Activated CD4-positive, alpha-beta T cell treated with anti-CD3 and anti-CD28 coated beads, Interleukin-2, Interleukin-6, amounts not matched to agents 100 ng/mL and 50 ng/mL, durations not matched to agents 16 hours and 8 hours (primary cell): ENCODE results near the gene B9D2.

ENCODE experiments used
- DNase-seq: peaks from one replicate; pipeline ENCODE4 v3.0.0-alpha.2; 2020

Gene B9D2

GRCh38 chr19:41307954-41308449 is 55.9 kb downstream of the B9D2 start:
- DNase-seq: no peak

DNA sequence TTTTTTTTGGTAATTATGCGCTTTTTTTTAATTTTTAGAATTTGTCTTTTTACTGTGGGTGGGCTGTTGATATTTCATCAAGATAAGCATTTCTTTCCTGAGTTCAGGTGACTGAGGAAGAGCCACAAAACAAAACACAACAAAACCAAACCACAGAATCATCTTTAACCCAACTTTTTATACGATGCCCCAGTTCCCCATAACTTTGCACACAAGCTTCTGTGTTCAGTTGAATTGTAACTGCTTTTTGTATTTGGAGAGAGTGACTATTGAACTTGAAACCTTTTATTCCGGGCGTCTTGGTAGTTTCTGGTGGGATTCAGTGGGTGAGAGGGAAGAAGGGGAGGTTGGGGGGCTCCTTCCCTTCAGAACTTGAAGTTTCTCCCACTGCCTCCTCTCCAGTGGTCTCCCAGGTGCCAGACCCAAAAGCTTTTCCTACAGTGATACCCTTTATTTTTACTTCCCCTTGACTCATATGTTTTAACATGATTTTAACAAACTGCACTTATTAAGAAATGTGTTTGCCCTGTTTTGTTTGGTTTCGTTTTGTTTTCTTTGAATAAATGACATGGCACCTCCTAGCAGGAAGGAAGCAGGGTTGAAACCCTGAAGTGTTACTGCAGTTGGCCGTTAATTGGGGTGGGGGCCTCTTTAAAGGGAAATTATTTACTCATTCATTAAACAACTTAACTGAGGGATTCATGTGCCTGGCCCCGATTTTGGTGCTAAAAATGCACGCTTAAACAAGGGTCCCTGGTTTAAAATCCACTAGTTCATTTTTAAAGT is 56.7 kb downstream of the B9D2 start:
- peak; percentile 71 for DNase-seq

- DNase-seq: no peak
These were observed 57.8 kb downstream of the B9D2 start for GRCh38 chr19:41305927-41306793.

DNA sequence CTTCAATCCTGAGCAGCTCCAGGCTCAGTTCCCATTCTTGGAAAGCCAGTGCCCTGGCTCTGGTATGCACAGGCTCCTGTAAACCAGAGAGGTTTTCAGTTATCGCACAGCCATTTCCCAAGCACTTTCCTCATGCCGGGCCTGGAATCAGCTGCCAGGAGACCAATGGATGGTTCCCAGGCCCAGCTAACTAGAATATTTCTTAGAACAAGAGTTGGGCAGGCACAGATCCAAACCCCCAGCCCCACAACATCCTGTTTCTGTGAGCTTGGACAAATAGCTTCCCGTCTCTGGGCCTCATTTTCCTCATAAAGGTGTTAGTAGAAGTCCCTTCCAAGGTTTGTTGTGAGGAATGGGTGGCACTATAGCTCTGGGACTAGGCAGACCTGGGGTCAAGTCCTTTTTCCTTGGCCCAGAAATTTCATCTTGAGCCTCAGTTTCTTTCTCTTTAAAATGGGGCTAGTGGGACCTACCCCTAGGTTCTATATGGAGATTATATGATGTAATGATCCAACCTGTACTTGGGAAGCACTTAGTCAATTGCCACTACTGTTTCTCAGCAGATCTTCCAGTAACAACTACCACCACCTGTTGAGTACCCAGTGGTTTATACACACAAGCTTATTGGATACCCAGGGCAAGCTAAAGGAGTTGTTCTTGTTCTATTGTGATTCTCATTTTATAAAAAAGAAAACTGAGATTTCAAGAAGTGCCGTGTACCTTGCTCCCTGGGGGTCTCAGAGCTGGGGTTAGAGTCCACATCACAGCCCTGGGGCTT is 59.1 kb downstream of the B9D2 start:
- no peak for DNase-seq
